Body of pancreas (tissue), 4 donors: ENCODE data around the gene MMP8.

Experiments
- CTCF ChIP-seq, 7 experiments: fragments of 450-650 bp in 4 of 7; fragments of 200-600 bp in 3 of 7; sonication (generic) in 3 of 7; IDR thresholded peaks; one replicate each; pipeline ENCODE4 v1.5.1; 2016 to 2019; ENCODE audit warnings: antibody characterized with exemption in 7 of 7
- POLR2A ChIP-seq, 3 donors: fragments of 450-650 bp; IDR thresholded peaks; one replicate each; pipeline ENCODE4 v1.6.1; 2016; ENCODE audit warnings: antibody characterized with exemption in 3 of 3, mild to moderate bottlenecking in 2 of 3

GRCh38 chr11:102669664-102670063, 55.1 kb downstream of the MMP8 start:
- TF ChIP-seq CTCF (IDR thresholded peaks at IDR 0.05) = no peak
- TF ChIP-seq POLR2A (IDR thresholded peaks at IDR 0.05) = no peak
